ENCODE results near the gene GP2.

DNA sequence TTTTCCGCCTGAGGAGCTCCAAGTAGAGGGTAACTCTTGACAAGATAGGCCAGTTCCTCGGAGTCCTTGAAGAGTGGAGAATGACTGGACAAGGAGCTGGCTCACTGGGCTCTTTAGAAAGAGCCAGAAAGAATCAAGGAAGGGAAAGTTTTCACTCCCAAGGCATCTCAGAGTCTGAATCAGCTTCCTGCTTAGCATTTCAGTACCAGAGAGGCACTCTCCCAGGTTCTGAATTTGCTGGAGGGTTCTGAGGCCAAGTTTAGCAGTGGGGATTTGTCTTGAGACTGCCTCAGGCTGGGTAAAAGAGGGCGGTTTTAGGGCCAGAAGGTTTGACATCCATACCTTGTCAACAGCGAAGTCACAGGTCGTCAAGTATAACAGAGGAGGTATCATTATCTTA is 25.5 kb downstream of the GP2 start:
- TF ChIP-seq, protein P1, sequence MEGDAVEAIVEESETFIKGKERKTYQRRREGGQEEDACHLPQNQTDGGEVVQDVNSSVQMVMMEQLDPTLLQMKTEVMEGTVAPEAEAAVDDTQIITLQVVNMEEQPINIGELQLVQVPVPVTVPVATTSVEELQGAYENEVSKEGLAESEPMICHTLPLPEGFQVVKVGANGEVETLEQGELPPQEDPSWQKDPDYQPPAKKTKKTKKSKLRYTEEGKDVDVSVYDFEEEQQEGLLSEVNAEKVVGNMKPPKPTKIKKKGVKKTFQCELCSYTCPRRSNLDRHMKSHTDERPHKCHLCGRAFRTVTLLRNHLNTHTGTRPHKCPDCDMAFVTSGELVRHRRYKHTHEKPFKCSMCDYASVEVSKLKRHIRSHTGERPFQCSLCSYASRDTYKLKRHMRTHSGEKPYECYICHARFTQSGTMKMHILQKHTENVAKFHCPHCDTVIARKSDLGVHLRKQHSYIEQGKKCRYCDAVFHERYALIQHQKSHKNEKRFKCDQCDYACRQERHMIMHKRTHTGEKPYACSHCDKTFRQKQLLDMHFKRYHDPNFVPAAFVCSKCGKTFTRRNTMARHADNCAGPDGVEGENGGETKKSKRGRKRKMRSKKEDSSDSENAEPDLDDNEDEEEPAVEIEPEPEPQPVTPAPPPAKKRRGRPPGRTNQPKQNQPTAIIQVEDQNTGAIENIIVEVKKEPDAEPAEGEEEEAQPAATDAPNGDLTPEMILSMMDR (IDR thresholded peaks at IDR 0.05) = no peak
- no peak for TF ChIP-seq POLR2A (IDR thresholded peaks at IDR 0.05)
